ENCODE measurements around the gene MCRIP1.

The MCRIP1 gene

DNA sequence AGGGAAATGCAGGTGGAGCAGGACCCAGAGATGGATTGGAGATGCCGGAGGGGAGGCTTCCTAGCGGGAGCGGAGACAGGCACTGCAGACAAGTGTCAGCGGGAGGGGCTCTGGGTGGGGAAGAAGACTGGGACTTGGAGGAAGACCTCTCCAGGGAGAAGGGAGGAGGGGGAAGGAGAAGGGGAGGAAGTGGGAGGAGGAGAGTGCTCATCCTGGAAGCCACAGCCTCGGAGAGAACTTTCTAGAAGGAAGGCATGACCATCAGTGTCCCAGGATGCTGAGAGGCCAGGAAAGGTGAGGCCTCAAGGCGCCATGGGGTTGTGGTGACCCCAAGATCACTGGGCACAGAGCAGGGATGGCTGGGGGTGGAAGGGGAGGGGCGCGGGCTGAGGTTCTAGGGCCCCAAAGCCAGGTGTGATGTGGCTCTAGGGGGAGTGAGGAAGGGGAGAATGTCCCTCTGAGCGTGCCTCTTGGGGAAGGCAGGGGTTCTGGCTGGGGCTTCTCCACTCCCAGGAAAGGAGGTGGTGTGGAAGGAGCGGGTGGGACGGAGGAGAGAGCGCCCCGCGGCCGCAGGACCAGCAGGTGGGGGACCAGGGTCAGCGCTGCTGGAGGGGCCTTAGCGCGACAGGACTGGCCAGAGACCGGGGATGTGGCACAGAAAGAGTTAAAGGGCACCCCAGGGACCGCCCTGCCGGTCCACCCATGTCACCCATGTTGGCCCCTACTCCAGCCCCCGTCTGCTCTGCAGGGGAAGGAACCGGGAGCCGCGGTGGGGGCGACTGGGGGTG, 30.0 kb downstream of the MCRIP1 start:
- DNase-seq = no peak

GRCh38 chr17:81802048-81802758, 30.9 kb downstream of the MCRIP1 start:
- no peak for DNase-seq

DNA sequence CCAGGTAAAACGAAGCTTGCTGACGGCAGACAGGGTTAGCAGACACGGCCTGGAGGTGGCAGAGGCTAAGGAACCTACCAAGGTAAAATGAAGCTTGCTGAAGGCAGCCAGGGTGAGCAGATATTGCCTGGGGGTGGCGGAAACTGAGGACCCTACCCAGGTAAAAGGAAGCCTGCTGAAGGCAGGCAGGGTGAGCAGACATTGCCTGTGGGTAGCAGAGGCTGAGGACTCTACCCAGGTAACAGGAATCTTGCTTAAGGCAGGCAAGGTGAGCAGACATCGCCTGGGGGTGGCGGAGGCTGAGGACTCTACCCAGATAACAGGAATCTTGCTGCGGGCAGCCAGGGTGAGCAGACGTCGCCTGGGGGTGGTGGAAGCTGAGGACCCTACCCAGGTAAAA, 31.8 kb downstream of the MCRIP1 start:
- DNase-seq = no peak

- DNase-seq = no peak
Measured at GRCh38 chr17:81794509-81794908, 38.6 kb downstream of the MCRIP1 start.

GRCh38 chr17:81794074-81794476, 39.0 kb downstream of the MCRIP1 start:
- no peak for DNase-seq

GRCh38 chr17:81792675-81793615, 40.1 kb downstream of the MCRIP1 start:
- DNase-seq = no peak
